ENCODE data around the gene UGT1A8. TPM values are rescaled to one million over a fixed set of nuclear protein-coding genes. Genes with fewer than 3 reads are reported as not detected.

Gene UGT1A8
- total RNA-seq, 1 experiment from 2014 or later = not detected

GRCh38 chr2:233817361-233817911, 200.0 kb downstream of the UGT1A8 start:
- DNase-seq (ENCODE audit: low read depth) = no peak

DNA sequence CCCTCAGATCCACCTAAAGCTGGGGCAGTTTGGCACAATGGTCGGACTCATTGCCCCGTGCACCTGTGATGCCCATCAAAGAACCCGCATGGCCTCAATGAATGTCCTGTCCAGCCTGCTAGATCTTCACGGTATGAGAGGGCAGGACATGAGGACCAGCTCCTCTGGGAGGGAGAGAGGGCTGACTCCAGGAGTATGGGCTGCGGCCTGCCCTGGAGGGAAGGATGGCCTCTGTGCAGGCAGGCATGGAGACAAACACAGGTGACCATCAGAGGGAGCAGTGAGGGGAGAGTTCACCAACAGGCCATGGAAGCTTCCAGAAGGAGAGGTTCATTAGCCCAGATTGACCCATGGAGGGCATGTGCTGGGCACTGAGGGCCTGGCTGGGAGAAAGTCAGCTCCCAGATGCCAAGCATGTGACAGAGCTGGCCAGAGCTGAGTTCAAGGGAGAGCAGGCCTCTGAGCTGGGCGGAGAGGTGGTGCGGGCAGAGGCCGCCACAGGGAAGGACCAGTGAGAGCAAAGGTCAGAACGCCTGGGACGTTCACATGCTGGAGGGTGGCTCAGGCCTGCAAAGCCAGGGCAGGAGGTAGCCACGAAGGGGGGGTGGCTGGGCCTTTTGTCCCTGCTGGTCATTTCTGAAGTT, 200.7 kb downstream of the UGT1A8 start:
- DNase-seq (ENCODE audit: low read depth) = no peak

DNA sequence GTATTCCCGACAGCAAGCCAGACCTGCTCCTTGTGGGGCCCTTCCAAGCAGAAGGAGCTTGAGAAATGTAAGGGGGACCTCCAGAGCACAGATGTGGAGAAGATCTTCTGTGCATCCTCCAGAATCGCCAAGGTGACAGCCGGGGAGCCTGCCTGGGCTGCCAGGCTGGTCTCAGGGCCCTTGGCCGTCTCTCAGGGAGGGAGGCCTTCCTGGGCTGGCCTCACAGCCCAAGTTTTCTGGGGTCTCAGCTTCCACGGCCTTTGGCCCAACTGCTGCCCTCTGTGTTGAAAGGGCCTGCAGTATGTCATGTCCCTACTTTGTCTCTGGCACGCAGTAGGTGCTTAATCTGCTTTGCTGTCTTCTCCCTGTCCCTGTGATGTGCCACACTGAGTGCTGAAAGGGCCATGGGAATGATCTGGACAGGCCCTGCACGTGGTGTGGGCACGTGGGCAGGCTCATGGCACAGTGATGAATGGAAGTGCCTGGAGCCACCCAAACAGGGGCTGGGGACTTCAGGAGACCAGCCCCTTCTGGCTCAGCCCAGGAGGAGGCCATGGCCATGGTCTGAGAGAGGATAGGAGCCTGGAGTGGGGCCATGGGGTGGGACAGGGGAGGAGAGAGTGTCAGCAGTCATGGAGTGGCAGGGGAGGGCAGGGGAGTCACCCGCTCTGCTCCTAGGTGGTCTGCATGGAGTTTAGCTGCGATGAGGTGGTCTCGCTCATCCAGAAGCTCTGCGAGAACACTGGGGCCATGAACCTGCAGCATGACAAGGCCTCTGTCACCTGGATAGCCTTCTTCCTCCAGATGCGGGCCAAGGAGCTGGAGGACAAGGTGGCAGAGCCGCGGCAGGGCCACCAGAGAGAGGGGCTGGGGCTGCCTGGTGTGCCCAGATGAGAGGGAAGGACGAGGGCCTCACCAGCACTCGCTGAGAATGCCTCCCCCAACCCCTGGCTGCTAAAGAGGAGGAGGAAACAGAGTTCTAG, 201.5 kb downstream of the UGT1A8 start:
- DNase-seq (ENCODE audit: low read depth) = no peak

- DNase-seq (ENCODE audit: low read depth) = no peak
These were observed 202.7 kb downstream of the UGT1A8 start for GRCh38 chr2:233819884-233820773.

- DNase-seq (ENCODE audit: low read depth) = no peak
These were observed 203.3 kb downstream of the UGT1A8 start for GRCh38 chr2:233820774-233821105.

DNA sequence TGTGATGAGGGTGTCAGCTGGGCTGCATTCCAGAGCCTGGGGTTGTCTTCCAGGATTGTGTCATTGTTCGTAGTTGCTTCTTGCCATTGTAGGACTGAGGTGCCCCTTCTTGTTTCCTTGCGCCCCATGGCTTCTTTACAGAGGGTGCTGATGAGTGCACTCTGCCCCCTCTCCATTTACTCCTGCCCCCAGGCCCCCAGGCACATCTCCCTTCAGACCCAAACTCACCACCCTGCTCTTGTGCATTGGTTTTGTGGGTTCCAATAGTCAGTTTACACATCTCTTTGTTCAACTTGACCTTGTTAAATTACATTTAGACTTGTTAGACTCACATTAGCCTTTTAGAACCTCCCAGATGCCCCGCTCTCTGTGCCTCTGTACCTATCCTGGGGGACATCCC, 203.8 kb downstream of the UGT1A8 start:
- DNase-seq (ENCODE audit: low read depth) = no peak

- DNase-seq (ENCODE audit: low read depth) = no peak
These were observed 204.3 kb downstream of the UGT1A8 start for GRCh38 chr2:233821709-233822100.

DNA sequence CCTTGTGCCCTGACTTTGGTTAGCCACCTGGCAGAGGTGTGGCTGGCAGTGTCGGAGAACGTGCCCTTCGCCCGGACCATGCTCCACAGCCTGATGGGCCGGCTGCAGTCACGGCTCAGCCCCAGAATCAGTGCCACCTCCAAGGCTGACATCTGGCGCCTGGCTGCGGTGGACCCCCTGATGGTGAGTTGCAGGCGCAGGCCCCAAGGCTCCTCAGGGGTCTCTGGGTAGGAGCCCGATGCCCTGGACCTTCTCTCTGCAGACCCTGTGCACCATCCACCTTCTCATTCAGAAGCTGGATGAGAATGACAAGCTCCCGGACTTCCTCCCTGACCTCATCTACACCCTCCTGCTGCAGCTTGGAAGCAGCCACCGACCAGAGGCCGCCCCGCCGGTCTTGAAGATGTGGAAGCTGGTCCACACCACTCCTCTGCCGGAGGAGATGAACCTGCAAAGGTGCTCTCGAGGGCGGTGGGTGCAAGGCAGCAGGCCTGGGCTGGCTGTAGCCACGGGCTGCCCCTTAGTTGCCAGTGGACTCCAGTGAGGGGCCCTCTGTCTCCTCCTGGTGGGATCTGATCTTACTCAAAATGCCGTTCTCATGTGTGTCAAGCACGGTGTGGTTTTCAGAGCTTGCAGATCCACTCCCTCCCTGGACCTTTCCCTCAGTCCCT, 204.8 kb downstream of the UGT1A8 start:
- DNase-seq (ENCODE audit: low read depth) = no peak

Other genes starting within 250 kb of the UGT1A8 start
- gene USP40, start 50.9 kb upstream of the UGT1A8 start, total RNA-seq (2014; rRNA removed; shearing (Covaris generic)) = 27.8 and 28.0 TPM in 2 replicates
- not detected in 2 replicates for gene UGT1A10, start 18.8 kb downstream of the UGT1A8 start, total RNA-seq (2014; rRNA removed; shearing (Covaris generic))
- not detected in 2 replicates for gene UGT1A9, start 54.3 kb downstream of the UGT1A8 start, total RNA-seq (2014; rRNA removed; shearing (Covaris generic))
- gene UGT1A7, start 64.3 kb downstream of the UGT1A8 start, total RNA-seq (2014; rRNA removed; shearing (Covaris generic)) = not detected in 2 replicates
- gene UGT1A6, start 75.3 kb downstream of the UGT1A8 start, total RNA-seq (2014; rRNA removed; shearing (Covaris generic)) = not detected in 2 replicates
- not detected in 2 replicates for gene UGT1A5, start 95.3 kb downstream of the UGT1A8 start, total RNA-seq (2014; rRNA removed; shearing (Covaris generic))
- not detected in 2 replicates for gene UGT1A4, start 101.1 kb downstream of the UGT1A8 start, total RNA-seq (2014; rRNA removed; shearing (Covaris generic))
- gene UGT1A3, start 111.4 kb downstream of the UGT1A8 start, total RNA-seq (2014; rRNA removed; shearing (Covaris generic)) = not detected in 2 replicates
- not detected in 2 replicates for gene UGT1A1, start 142.6 kb downstream of the UGT1A8 start, total RNA-seq (2014; rRNA removed; shearing (Covaris generic))
- gene MROH2A, start 160.7 kb downstream of the UGT1A8 start, total RNA-seq (2014; rRNA removed; shearing (Covaris generic)) = not detected in 2 replicates
- 89.0 and 101 TPM in 2 replicates for gene HJURP, start 236.9 kb downstream of the UGT1A8 start, total RNA-seq (2014; rRNA removed; shearing (Covaris generic))